ENCODE results near the gene MB21D2. TPM values are rescaled to one million over a fixed set of nuclear protein-coding genes. Genes with fewer than 3 reads are reported as not detected.

Gene MB21D2
- total RNA-seq, 1 experiment from 2014 or later: 26.0 TPM

- intact Hi-C loops (cut with micrococcal nuclease): no loop called here
- no peak overlapping the region for H3K9ac ChIP-seq (ENCODE audit: low read length)
- H3K79me2 ChIP-seq (ENCODE audit: low read length): no peaks in the 10 kb centered on the region
- no peak overlapping the region for H3K27ac ChIP-seq (ENCODE audit: low read length)
- no TSS peak for BruUV-seq (replicated peaks)
- ChIA-PET POLR2A (ENCODE audit: unreplicated experiment) (no interaction called here), CTCF (no interaction called here)
- TF ChIP-seq EZH2 (IDR thresholded peaks at IDR 0.05; ENCODE audit: low read length, unreplicated experiment) (no peak), EZH2phosphoT487 (IDR thresholded peaks at IDR 0.05; ENCODE audit: borderline replicate concordance, low read length) (no peak), CTCF (conservative IDR thresholded peaks at IDR 0.05; ENCODE audit: low read depth, low read length) (no peak)
- H4K20me1 ChIP-seq (ENCODE audit: low read length): no peaks in the 10 kb centered on the region
- no peaks in the 10 kb centered on the region for H3K9me2 ChIP-seq (replicated peaks; ENCODE audit: low read length)
- DNase-seq (no peak), ATAC-seq (no peak)
- no peak overlapping the region for H3K4me3 ChIP-seq (ENCODE audit: low read length)
- no peaks in the 10 kb centered on the region for H3K9me3 ChIP-seq (ENCODE audit: low read length)
- no peaks in the 10 kb centered on the region for H3K36me3 ChIP-seq (ENCODE audit: low read depth, low read length)
- no peaks in the 10 kb centered on the region for H3F3A ChIP-seq (ENCODE audit: low read length, unreplicated experiment)
- H3K4me1 ChIP-seq (ENCODE audit: insufficient read depth, low read length): no peaks in the 10 kb centered on the region
- H3K4me2 ChIP-seq (ENCODE audit: low read length): no peak overlapping the region
- H2AFZ ChIP-seq (ENCODE audit: low read length): no peak overlapping the region
- H3K27me3 ChIP-seq (ENCODE audit: low read length): peaks cover 48% of the 10 kb centered on the region
Measured at GRCh38 chr3:192747746-192748145, 169.9 kb downstream of the MB21D2 start.

GRCh38 chr3:192747145-192747544 lies 170.5 kb downstream of the MB21D2 start:
- H4K20me1 ChIP-seq (ENCODE audit: low read length): no peaks in the 10 kb centered on the region
- no peak overlapping the region for H2AFZ ChIP-seq (ENCODE audit: low read length)
- intact Hi-C loops (cut with micrococcal nuclease): no loop called here
- H3K4me3 ChIP-seq (ENCODE audit: low read length): no peak overlapping the region
- BruUV-seq (replicated peaks): no TSS peak
- H3K9me3 ChIP-seq (ENCODE audit: low read length): no peaks in the 10 kb centered on the region
- no peaks in the 10 kb centered on the region for H3F3A ChIP-seq (ENCODE audit: low read length, unreplicated experiment)
- H3K9me2 ChIP-seq (replicated peaks; ENCODE audit: low read length): no peaks in the 10 kb centered on the region
- TF ChIP-seq CTCF (conservative IDR thresholded peaks at IDR 0.05; ENCODE audit: low read depth, low read length) (no peak), EZH2phosphoT487 (IDR thresholded peaks at IDR 0.05; ENCODE audit: borderline replicate concordance, low read length) (no peak), EZH2 (IDR thresholded peaks at IDR 0.05; ENCODE audit: low read length, unreplicated experiment) (no peak)
- peaks cover 46% of the 10 kb centered on the region for H3K27me3 ChIP-seq (ENCODE audit: low read length)
- H3K4me1 ChIP-seq (ENCODE audit: insufficient read depth, low read length): no peaks in the 10 kb centered on the region
- ATAC-seq: no peak
- H3K4me2 ChIP-seq (ENCODE audit: low read length): no peak overlapping the region
- H3K27ac ChIP-seq (ENCODE audit: low read length): no peak overlapping the region
- no peaks in the 10 kb centered on the region for H3K79me2 ChIP-seq (ENCODE audit: low read length)
- H3K36me3 ChIP-seq (ENCODE audit: low read depth, low read length): no peaks in the 10 kb centered on the region
- DNase-seq: no peak
- no peak overlapping the region for H3K9ac ChIP-seq (ENCODE audit: low read length)
- ChIA-PET POLR2A (ENCODE audit: unreplicated experiment) (no interaction called here), CTCF (no interaction called here)

Other genes with a start within 250 kb of the MB21D2 start
- gene FGF12, start 190.3 kb downstream of the MB21D2 start, total RNA-seq (2014; rRNA removed): not detected in 2 replicates